HG03571 (cell line): Measurements from ENCODE around the gene P2RY6.
"Not testable (repeated sequence)": the region's sequence is repeated elsewhere in the genome, so short reads cannot be mapped to it uniquely, and the experiment has no call there.

Experiments
- ATAC-seq: cut with Tn5 transposase; IDR thresholded peaks from one replicate; pipeline ENCODE4 v1.9.1; 2021; ENCODE audit not compliant: unreplicated experiment

The P2RY6 gene

DNA sequence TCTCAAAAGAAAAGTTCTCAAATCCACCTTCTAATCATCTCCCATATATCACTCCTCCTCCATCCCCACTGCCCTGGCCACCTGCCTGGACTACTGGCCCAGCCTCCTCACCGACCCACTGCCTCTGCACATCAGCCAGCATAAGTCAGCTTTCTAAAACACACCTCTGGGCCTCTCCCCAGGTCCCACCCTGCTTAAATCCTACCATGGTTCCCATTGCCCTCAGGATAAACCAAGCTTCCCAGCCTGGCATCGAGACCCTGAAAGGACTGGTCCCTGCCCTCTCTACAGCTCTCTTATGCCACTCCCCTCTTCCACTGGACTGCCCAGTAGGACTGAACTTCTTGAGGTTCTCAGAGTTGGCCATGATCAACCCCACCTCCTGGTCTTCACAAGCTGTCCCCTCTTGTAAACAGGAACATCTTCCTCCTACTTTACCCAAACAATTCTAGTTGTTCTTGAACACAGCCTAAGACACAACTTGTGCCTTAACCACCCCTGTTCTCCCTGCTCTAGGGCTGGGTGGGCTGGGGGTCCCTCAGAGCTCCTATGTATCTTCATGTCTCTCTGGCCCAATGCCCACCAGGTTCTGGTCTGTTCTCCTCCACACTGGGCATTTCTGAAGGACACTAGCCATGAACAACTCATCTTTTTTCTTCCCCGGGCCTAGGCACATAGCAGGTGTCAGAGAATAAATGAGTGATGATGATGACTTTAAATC is 12.6 kb upstream of the P2RY6 start:
- no peak for ATAC-seq

DNA sequence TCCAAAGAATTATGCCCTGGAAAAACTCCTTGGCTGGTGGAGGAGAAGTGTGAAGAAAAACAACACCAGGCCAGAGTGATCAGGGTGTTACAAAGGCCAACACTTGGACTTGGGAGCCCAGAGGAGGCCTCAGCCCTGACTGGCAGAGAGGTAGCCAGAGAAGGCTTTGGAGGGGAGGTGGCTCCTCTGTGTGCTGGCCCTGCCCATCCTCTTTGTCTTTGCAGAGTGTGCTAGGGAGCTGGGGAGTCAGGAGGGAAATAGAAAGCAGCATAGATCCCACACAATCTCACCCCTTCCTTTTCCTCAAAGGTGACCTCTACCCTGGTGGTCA is 12.0 kb upstream of the P2RY6 start:
- ATAC-seq, result no peak

DNA sequence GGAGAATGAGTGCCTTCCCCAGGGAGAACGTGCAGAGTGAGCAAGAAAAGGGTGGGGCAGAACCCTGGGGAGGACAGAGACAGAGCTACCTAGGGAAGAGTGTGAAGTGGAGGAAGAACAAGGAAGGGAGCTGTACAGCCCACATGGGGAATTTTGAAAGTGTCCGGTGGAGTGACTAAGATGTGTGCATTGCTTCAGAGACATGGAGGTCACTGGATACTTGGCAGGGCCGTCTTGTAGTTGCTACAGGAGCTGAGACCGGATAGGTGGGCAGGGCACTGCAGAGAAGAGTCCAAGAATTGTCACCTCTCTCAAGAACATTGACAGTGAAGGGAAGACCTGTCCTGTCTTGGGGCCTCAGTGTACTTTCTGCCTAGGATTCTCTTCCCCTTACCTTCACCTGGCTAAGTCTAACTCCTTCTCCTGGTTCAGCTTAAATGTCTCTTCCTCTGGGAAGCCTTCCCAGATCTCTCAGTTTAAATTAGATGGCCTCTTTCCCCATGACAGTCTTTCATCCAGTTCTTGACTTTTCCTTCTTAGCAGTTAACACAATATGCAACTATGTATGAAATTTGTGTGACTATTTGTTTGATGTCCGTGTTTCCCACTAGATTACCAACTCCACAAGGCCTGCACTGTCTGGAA is 9.2 kb upstream of the P2RY6 start:
- no peak for ATAC-seq

DNA sequence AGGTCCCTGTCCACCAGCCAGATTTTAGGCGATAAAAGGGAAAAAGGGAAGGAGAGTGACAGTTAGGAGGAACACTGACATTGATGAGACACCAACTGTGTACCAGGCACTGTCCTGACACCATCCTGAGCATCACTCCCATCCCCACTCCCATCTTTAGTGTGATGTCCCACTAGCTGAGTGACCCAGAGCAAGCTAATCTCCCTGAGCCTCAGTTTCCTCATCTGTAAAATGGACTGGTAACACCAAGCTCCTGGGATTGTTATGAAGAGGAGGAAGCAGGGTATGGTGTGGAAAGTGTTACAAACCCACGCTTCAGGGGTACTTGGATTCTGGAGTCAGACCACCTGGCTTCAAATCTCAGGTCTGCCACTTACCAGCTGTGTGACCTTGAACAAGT is 8.5 kb upstream of the P2RY6 start:
- no peak for ATAC-seq

DNA sequence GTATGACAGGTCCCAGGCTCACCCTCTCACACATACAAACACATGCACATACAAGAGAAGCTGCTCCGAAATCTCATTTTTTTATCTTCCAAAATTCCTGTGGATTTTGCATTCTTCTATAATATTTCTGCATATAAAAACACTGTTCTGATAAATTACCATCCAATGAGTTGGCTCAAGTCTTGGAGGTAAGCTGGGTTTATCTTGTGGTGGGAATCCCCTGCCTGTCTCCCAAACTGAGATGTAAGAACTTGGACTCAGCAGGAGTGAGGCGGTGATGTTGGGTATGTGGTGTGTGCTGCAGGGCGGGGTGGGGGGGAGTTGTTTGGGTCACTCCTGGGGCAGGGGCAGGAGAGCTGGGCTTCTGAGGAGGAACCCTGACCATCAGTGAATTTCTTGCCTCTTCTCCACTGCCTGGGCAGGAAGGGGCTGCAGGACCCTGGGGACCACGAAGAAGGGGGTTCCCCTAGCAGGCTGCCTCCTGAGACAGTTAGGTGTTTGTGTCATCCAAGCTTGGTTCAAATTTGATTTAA is 6.8 kb upstream of the P2RY6 start:
- no peak for ATAC-seq

DNA sequence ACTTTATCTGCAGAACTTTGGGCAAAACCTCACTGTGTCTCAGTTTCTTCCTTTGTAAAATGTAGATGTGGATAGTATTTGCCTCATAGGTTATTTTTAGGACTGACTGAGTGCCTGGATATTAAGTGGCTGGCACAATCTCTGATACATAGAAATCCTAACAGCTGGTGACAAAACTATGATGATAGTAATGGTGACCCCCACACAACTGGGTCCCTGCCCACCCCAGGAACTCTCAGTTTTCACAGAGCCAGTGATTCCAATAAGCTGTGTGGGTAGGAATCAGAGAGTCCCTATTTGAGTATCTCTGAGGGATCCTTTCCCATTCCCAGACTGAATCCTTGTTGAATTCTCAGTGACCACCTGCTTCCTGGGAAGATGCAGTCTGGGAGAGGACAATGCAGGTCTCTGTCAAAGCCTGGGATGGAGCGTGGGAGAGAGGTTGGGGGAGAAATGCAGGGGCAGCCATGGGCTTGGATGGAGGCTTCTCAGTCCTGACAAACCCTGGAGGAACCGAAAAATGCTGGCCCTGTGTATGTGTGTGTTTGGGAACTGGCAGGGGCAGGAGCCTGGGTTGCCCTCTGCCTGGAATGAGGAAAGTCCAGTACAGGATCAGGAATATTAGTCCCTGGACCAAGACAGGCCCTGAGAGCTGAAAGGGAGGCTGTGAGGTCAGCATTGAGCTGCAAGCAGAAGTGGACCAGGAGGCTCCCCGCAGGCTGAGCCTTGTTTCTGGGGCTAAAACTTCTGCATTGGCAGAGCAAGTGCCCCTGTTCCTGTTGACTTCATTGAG is 6.1 kb upstream of the P2RY6 start:
- no peak for ATAC-seq

DNA sequence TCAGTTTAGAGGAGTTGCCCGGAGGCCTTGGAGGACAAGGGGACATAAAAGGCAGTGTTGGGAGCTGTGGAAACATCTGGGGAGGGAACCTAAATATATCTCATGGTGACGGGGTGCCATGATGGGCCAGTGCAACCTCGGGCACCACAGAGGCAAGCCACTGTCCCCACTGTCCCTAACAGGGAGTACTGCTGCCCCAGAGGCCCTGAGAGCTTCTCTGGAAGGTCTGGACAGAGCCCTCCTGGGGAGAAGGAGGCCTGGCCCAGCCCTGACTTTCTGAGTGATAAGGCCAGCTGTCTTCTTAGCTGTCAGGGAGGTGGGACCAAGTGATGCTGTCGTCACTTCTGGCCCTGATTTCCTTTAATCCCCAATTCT is 5.5 kb upstream of the P2RY6 start:
- ATAC-seq, result no peak

DNA sequence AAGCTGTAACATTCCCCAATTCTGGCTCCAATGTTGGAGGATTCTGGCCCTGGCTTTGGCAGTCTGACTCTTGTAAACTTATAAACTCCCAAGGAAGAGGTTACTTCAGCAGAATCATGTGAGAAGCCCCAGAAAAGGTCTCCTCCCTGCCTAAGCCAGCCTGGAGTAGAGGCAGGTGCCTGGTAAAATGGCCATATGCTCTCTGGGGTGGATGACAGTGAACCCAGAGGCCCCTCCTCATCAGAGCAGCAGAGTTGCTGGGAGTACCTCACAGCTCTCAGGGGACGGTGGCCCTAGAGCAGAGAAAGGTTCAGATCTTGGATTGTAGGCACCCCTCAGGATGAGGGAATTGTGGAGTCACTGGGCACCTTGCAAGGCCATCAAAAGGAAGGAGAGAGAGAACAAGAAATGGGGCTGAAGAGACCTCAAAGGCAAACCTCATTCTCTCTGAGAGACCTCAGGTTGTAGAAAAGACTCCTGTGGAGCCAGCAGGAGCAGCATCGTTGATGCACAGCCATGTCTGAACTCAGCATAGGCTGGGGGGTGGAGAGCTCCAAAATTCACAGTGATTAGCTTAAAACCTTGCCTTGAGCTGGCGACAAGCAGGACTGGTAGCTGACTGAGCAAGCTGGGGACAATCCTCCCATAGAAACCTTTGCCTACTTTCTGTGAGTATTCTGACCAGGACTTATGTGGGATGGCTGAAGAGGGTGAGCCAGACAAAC is 4.9 kb upstream of the P2RY6 start:
- no peak for ATAC-seq

DNA sequence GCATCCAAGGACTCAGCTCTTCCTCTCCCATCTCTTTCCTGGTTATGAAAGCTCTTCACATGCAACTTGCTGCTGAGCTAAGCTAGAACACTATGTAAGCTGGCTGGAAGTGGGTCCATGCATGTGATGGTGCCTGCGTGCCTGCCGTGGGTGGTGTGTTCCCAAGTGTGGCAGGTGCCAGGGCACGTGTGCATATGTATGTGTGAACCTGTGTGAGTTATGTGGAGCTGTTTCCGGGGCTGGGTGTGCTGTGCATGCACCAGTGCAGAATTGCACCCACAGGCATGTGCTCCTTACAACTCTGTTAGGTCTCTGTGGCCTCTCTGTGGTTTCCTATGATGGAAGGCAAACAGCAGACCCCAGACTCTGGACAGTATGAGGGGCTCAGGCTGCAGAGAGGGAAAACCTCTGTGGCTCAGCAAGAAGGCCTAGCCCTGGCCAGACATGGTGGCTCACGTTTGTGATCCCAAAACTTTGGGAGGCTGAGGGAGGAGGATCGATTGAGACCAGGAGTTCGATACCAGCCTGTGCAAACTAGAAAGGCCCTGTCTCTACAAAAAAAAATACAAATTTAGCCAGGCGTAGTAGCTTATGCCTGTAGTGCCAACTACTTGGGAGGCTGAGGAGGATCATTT is 4.1 kb upstream of the P2RY6 start:
- ATAC-seq, result no peak

DNA sequence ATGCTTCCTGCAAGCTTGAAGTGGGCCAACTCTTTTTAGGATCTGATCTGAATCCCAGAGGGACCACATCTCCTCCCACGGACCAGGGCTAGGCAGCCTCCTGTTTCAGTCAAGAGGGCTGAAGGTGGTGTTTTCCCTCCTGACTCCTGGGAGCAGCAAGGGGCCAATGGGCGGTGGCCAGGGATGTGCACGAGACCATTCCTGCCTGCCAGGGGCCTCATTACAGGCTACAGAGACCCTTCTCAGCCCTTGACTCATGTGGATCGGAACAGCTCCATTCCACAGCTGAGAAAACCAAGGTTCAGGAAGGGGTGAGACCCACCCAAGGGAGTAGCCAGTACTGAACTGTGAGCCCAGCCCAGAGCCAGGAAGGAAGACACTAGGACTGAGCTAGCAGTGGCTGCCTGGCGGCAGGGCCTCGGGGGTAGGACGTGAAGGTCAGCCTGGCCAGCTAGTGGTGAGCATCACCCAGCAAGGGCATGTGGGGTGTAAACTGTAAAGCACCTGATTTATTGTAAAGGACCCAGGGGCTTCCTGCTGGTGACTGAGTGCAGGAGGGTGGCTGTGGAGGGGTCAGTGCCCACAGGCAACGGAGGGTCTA is 3.4 kb upstream of the P2RY6 start:
- no peak for ATAC-seq

DNA sequence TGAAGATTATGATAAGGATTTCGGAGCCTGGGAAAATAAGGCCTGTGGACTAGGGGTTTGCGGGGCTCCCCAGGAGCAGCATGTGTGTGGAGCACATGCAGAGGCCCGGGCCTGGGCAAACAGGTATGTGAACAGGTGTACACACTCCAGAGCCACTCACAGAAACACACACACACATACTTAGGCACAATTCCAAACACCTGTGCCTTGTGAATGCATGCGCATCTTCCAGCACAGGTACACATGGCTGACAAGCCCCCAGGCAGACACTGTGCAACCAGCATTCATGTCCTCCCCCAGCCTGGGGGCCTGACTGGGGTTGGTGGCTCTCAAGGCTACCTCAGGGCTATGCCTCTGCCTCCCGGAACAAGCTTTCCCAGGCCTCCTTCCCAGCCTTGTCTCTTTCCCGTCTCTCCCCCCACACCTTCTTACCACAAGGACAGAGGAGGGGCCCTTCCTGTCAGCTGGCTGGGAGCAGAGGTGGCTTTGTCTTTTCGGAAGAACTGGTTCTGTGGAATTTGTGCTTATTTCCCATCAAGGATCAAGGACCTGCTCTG is 2.6 kb upstream of the P2RY6 start:
- no peak for ATAC-seq

DNA sequence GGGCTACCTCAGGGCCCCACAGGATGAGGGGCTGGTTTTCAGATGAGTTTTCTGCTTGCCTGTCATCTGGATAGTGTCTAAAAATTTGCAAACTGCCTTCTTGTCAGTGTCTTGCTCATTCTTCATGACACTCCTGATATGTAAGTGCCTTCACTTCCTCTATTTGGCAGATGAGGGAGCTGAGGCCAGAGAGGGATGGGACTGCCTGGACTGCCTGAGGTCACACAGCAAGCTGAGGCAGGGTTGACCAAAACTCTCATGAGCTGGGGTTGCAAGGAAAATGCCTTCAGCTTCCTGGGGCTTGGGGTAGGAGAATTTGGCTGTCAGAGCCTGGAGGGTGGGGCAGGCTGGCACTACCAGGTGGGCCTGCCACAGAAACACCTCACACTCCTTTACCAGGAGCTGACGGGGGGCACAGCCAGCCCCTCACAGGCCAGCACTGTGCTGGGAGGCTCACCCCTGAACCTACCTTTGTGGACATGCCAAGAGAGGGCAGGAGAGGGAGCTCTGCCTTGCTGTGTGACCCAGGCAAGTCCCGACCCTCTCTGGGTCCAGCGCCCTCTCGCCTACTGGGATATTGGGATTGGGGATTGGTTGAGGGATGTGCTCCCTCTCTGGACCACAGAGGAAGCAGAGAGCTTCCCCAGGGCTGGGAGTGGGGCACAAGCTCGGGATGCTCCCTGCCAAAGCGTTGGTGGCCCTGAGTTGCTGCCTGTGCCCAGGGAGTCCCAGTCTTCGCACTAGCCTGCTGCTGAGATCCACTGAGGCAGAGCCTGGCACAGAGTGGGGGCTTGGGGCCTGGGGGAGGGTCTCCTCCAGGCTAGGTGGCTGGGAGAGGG is 1.9 kb upstream of the P2RY6 start:
- no peak for ATAC-seq

DNA sequence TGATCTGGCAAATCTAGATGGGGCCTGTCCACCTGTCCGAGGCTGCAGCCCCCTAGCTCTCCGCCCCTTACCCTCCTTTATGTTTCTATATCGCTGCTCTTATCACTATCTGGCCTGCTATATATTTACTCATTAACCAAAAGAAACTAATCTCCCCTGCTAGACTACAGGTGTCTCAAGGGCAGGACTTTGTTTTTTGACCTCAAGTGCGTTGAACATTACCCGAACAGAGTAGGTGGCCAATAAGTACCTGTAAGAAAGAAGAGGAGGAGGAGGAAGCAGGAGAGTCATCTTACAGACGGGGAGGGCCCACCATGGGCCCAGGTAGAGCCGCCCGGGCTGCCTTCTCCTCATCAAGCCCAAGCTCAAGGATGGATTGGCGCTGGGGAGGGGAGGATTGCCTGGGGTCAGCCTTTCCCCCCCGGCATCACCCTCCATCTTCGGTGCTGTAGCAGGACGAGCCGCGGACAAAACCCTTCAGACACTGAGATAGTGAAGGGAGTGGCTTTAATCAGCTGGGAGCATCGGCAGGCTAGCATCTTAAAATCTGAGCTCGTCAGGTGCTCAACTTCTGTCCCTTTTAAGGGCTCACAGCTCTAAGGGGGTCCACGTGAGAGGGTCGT is 1.2 kb upstream of the P2RY6 start:
- ATAC-seq, result no peak

DNA sequence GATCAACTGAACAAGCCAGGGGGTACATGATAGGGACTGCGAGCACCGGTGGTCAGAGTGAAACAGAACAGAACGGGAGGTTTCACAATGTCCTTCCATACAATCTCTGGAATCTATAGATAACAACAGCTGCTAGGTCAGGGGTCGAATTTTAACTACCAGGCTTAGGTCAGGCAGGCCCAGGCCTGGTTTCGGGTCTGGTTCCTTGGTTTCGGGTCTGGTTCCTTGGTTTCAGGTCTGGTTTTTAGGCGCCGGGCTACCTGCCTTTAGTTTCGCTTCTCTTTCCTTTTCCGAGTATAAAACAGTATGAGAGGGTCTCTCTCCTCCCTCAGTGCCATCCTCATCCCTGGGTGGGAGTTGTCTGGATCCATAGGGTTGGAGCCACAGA is 666 bp upstream of the P2RY6 start:
- ATAC-seq, result not testable (repeated sequence)

DNA sequence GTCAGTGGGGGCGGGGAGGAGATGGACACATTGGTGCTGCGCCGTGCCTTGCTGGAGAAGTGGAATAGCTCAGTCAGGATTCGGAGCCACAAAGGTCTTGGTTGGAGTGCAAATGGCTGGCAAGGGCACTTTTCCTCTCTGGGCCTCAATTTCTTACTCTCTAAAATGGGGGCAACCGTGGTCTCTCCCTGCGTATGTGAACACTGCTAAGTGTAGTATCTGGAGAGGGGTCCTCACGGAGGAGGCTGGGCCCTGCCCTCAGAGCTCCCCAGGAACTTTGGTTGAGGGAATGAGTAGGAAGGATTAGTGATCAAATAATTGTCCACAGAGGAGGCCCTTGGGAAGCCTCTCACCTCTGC is 521 bp downstream of the P2RY6 start:
- ATAC-seq, result no peak

DNA sequence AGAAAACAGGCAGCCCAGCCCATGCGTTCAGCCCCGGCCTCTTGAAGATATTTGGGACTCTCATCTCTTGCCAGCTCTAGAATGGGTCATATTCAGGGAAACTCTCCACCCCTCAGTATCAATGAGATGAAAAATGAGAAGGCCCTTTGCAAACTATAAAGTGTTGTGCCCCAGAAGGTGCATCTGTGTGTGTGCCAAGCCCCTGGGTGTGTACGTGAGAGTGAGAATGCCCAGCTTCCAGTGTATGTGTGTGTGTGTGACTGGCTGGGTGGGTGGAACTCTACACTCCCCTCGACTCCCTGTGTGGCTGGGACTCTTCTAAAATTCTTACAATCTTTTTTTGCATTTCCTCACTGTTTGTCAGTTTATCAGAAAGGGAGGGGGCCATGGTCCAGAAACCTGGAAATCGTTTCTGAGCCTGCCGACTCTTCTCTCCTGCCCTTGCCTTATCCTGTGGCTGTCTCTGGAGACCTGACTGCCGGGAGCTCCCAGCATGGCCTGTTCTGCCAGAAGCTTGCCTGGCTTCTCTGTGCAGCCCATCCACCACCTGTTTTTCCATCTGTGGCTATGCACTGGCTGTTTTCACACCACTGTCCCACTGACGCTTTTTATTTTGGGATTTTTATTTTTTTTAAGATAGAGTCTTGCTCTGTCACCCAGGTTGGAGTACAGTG is 1.2 kb downstream of the P2RY6 start:
- no peak for ATAC-seq

DNA sequence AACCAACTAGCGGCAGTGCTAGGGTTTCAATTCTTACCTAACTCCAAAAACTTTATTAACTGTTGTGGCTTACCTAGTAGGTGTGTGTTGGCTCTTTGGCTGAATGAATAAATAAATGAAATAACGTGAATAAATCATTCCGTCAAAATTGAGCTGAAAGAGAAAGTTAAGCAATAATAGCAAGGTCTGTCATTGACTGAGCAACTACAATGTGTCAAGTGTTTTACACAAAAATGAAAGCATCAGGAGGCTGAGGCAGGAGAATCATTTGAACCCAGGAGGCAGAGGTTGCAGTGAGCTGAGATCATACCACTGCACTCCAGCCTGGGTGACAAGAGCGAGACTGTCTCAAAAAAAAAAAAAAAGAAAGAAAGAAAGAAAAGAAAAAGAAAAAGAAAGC is 2.1 kb downstream of the P2RY6 start:
- not testable (repeated sequence) for ATAC-seq

DNA sequence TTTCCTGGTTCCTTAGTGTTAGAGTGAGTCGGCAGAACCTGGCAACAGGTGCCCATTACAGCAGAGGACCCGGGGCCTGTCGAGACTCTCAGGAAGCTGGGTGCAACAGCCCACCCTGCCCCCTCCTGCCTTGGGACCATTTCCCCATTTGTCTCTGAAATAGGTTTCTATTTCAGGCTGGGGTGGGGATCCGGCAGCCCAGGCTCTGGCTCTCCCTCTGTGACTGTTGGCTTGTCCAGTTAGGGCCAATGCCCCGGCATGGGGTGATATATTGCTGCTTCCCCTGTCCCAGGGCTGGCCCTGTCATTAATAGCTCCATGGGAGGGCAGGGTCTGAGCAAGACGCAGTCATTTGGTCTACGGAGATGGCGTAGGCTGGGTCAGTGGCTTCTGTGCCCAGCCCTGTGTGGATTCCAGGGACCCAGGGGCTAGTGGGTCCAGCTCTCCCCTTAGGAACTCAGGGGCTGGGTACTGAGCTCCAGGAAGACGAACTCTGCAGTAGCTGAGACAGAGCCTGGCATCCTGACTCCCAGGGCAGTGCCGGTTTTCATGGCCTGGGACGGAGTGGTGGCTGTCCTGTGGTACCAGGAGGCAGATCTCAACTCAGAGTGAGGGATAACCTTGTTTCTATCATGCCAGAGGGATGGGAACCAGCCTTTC is 2.7 kb downstream of the P2RY6 start:
- no peak for ATAC-seq
